Islet precursor cell (in vitro differentiated cells): Measurements from ENCODE around the gene FGF14.
A peak's percentile ranks its signal among the peaks of the same experiment; 100 is the strongest.

ENCODE experiments used
- DNase-seq: peaks from one replicate; pipeline ENCODE4 v3.0.0-alpha.2; 2018

The FGF14 gene

GRCh38 chr13:101706651-101707050 lies 695.2 kb downstream of the FGF14 start:
- DNase-seq = no peak

GRCh38 chr13:101703838-101704237 lies 698.0 kb downstream of the FGF14 start:
- DNase-seq = peak; percentile 85

GRCh38 chr13:101703081-101703480 lies 698.8 kb downstream of the FGF14 start:
- no peak for DNase-seq

GRCh38 chr13:101700598-101700997 lies 701.2 kb downstream of the FGF14 start:
- DNase-seq = no peak

GRCh38 chr13:101698400-101698799 lies 703.4 kb downstream of the FGF14 start:
- DNase-seq = no peak

- no peak for DNase-seq
These were observed 704.1 kb downstream of the FGF14 start for GRCh38 chr13:101697745-101698144.

GRCh38 chr13:101695870-101696516 lies 705.9 kb downstream of the FGF14 start:
- DNase-seq = no peak

GRCh38 chr13:101691341-101691860 lies 710.4 kb downstream of the FGF14 start:
- no peak for DNase-seq

GRCh38 chr13:101690871-101691270 lies 711.0 kb downstream of the FGF14 start:
- no peak for DNase-seq

GRCh38 chr13:101686003-101686402 lies 715.8 kb downstream of the FGF14 start:
- no peak for DNase-seq

GRCh38 chr13:101681834-101682233 lies 720.0 kb downstream of the FGF14 start:
- no peak for DNase-seq

- DNase-seq = no peak
These were observed 728.3 kb downstream of the FGF14 start for GRCh38 chr13:101673360-101674105.

- no peak for DNase-seq
These were observed 740.0 kb downstream of the FGF14 start for GRCh38 chr13:101661839-101662238.
